ENCODE results near the gene PLPPR2.

DNA sequence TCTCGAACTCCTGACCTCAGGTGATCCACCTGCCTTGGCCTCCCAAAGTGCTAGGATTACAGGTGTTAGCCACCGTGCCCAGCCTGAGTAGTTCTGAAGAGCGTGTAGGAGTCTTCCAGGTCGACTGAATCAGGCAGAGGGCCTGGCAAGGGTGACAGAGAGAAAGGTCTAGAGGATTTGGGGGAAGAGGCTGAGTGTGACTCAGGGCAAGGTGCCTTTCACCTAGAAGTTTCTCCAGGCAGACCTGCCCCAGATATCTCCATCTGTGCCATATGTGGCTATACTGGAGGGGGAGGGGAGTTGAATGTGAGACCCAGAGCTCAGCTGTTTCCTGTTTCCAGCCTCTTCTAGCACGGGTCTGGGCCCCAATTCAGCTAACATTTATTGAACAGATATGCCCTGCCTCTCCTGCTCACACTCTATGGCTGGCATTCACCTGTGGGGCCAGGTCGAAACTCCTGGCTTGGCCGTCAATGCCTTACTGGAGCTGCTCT, 7.6 kb upstream of the PLPPR2 start:
- TF ChIP-seq, protein P1, sequence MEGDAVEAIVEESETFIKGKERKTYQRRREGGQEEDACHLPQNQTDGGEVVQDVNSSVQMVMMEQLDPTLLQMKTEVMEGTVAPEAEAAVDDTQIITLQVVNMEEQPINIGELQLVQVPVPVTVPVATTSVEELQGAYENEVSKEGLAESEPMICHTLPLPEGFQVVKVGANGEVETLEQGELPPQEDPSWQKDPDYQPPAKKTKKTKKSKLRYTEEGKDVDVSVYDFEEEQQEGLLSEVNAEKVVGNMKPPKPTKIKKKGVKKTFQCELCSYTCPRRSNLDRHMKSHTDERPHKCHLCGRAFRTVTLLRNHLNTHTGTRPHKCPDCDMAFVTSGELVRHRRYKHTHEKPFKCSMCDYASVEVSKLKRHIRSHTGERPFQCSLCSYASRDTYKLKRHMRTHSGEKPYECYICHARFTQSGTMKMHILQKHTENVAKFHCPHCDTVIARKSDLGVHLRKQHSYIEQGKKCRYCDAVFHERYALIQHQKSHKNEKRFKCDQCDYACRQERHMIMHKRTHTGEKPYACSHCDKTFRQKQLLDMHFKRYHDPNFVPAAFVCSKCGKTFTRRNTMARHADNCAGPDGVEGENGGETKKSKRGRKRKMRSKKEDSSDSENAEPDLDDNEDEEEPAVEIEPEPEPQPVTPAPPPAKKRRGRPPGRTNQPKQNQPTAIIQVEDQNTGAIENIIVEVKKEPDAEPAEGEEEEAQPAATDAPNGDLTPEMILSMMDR (IDR thresholded peaks at IDR 0.05), result no peak
- TF ChIP-seq ZFX (IDR thresholded peaks at IDR 0.05; ENCODE audit: borderline replicate concordance), result no peak

All from 22Rv1 (cell line).